ENCODE data around the gene MDH1. TPM values are rescaled to one million over a fixed set of nuclear protein-coding genes. Genes with fewer than 3 reads are reported as not detected.
"Not testable (repeated sequence)": the region's sequence is repeated elsewhere in the genome, so short reads cannot be mapped to it uniquely, and the experiment has no call there.

MDH1 gene
- polyA plus RNA-seq, 1 experiment = 296 TPM

DNA sequence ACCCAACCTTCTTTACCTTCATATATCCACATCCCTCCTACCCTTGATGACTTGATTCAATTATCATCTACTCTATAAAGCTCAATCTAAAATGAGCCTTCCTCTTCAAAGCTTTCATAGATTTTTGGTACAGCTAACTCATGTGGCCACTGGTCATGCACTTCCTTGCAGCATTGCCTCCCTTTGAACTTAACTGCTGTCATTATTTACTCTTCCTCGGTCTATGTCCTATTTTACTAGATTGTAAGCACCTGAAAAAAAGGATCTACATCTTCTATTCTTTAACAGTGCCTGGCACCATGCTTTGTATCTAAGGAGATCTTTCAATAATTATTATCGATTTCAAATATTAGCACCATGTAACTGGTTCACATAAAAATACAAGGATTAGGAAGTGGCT lies 30.6 kb downstream of the MDH1 start:
- ChIA-PET POLR2A (no interaction called here), CTCF (no interaction called here)
- Histone ChIP-seq H3K4me3 (ENCODE audit: low read depth, low read length) (no peak overlapping the region), H3K9me3 (ENCODE audit: control insufficient read depth, insufficient read depth, low read length) (no peaks in the 10 kb centered on the region), H3K27ac (ENCODE audit: low read depth, low read length) (no peak overlapping the region), H3K27me3 (ENCODE audit: control insufficient read depth, insufficient read depth, low read length) (no peaks in the 10 kb centered on the region)
- TF ChIP-seq, protein P1, sequence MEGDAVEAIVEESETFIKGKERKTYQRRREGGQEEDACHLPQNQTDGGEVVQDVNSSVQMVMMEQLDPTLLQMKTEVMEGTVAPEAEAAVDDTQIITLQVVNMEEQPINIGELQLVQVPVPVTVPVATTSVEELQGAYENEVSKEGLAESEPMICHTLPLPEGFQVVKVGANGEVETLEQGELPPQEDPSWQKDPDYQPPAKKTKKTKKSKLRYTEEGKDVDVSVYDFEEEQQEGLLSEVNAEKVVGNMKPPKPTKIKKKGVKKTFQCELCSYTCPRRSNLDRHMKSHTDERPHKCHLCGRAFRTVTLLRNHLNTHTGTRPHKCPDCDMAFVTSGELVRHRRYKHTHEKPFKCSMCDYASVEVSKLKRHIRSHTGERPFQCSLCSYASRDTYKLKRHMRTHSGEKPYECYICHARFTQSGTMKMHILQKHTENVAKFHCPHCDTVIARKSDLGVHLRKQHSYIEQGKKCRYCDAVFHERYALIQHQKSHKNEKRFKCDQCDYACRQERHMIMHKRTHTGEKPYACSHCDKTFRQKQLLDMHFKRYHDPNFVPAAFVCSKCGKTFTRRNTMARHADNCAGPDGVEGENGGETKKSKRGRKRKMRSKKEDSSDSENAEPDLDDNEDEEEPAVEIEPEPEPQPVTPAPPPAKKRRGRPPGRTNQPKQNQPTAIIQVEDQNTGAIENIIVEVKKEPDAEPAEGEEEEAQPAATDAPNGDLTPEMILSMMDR (IDR thresholded peaks at IDR 0.05; ENCODE audit: low read depth, low read length) = no peak
- no peak for DNase-seq (ENCODE audit: low read depth, low spot score)

DNA sequence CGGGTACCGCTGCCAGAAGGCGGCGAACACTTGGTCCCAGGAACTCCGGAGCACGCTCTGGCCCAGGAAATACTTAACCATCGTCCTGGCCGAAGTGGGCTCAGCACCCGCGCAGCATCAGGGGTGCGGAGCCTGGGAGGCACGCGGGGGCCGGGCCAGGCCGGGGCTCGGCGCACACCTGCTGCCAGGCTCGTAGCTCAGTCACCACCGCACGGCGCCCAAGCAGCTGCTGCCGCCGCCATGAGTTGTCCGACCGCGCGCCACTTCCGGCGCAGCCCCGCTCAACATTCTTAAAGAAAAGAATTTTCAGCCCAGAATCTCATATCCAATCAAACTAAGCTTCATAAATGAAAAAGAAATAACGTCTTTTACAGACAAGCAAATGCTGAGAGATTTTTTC lies 34.0 kb downstream of the MDH1 start:
- no peak for DNase-seq (ENCODE audit: low read depth, low spot score)
- no peak overlapping the region for H3K27ac ChIP-seq (ENCODE audit: low read depth, low read length)
- H3K27me3 ChIP-seq (ENCODE audit: control insufficient read depth, insufficient read depth, low read length) = peaks cover 3% of the 10 kb centered on the region
- TF ChIP-seq, protein P1 (IDR thresholded peaks at IDR 0.05; ENCODE audit: low read depth, low read length) = no peak
- peaks cover 2% of the 10 kb centered on the region; the same call in 1 of the 2 replicates for H3K9me3 ChIP-seq (ENCODE audit: control insufficient read depth, insufficient read depth, low read length)
- CTCF ChIA-PET = no interaction called here
- POLR2A ChIA-PET = no interaction called here
- H3K4me3 ChIP-seq (ENCODE audit: low read depth, low read length) = no peak overlapping the region

- H3K4me3 ChIP-seq (ENCODE audit: low read depth, low read length); H3K9me3 ChIP-seq (ENCODE audit: control insufficient read depth, insufficient read depth, low read length); H3K27ac ChIP-seq (ENCODE audit: low read depth, low read length); H3K27me3 ChIP-seq (ENCODE audit: control insufficient read depth, insufficient read depth, low read length); POLR2A ChIA-PET; CTCF ChIA-PET; DNase-seq (ENCODE audit: low read depth, low spot score): not testable (repeated sequence)
Observed at GRCh38 chr2:63623763-63624162, 35.0 kb downstream of the MDH1 start.

GRCh38 chr2:63627866-63628265 lies 39.1 kb downstream of the MDH1 start:
- POLR2A ChIA-PET = no interaction called here
- peaks cover 4% of the 10 kb centered on the region; the same call in 1 of the 2 replicates for H3K9me3 ChIP-seq (ENCODE audit: control insufficient read depth, insufficient read depth, low read length)
- no peak overlapping the region for H3K27ac ChIP-seq (ENCODE audit: low read depth, low read length)
- H3K4me3 ChIP-seq (ENCODE audit: low read depth, low read length) = no peak overlapping the region
- no peak for DNase-seq (ENCODE audit: low read depth, low spot score)
- CTCF ChIA-PET = no interaction called here
- H3K27me3 ChIP-seq (ENCODE audit: control insufficient read depth, insufficient read depth, low read length) = peaks cover 3% of the 10 kb centered on the region
- TF ChIP-seq, protein P1 (IDR thresholded peaks at IDR 0.05; ENCODE audit: low read depth, low read length) = no peak

GRCh38 chr2:63628403-63628942 lies 39.7 kb downstream of the MDH1 start:
- DNase-seq (ENCODE audit: low read depth, low spot score) = no peak
- POLR2A ChIA-PET = no interaction called here
- peaks cover 4% of the 10 kb centered on the region; the same call in 1 of the 2 replicates for H3K9me3 ChIP-seq (ENCODE audit: control insufficient read depth, insufficient read depth, low read length)
- TF ChIP-seq, protein P1 (IDR thresholded peaks at IDR 0.05; ENCODE audit: low read depth, low read length) = no peak
- H3K27ac ChIP-seq (ENCODE audit: low read depth, low read length) = no peak overlapping the region
- H3K27me3 ChIP-seq (ENCODE audit: control insufficient read depth, insufficient read depth, low read length) = peaks cover 3% of the 10 kb centered on the region
- no peak overlapping the region for H3K4me3 ChIP-seq (ENCODE audit: low read depth, low read length)
- CTCF ChIA-PET = no interaction called here

GRCh38 chr2:63631501-63631900 lies 42.7 kb downstream of the MDH1 start:
- TF ChIP-seq, protein P1 (IDR thresholded peaks at IDR 0.05; ENCODE audit: low read depth, low read length) = no peak
- H3K27me3 ChIP-seq (ENCODE audit: control insufficient read depth, insufficient read depth, low read length) = no peaks in the 10 kb centered on the region
- DNase-seq (ENCODE audit: low read depth, low spot score) = no peak
- H3K4me3 ChIP-seq (ENCODE audit: low read depth, low read length) = no peak overlapping the region
- CTCF ChIA-PET = no interaction called here
- H3K27ac ChIP-seq (ENCODE audit: low read depth, low read length) = no peak overlapping the region
- POLR2A ChIA-PET = no interaction called here
- H3K9me3 ChIP-seq (ENCODE audit: control insufficient read depth, insufficient read depth, low read length) = peaks cover 4% of the 10 kb centered on the region; the same call in 1 of the 2 replicates
